DMS79 treated with DMSO at 0.1 percent for 48 hours (cell line): ENCODE measurements around the gene DMD.
"Not testable (repeated sequence)": the region's sequence is repeated elsewhere in the genome, so short reads cannot be mapped to it uniquely, and the experiment has no call there.

Source experiments
- DNase-seq: peaks from one replicate; lab custom pipeline; 2025; lab: John Stamatoyannopoulos, UW

The DMD gene

GRCh38 chrX:31429915-31430314 is 1781.4 kb downstream of the DMD start:
- no peak for DNase-seq

GRCh38 chrX:31423609-31424189 is 1787.7 kb downstream of the DMD start:
- DNase-seq: no peak

DNA sequence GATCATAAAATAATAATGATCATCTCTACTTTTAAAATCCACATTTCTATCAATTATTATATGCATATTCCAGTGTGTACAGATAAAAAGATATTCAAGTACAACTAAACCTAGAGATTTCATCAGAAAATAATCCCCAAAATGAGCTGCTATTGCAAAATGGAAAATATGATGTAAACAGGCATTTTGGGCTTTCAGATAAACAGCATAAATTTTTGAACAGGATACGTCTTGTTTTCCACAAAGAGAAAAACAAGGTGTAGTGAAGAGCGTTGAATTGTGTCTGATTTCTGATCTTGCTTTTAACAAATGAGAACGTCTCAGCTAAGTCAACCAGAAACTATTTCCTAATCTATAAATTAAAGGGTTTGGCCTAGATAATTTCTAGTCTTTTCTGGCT is 1789.9 kb downstream of the DMD start:
- no peak for DNase-seq

GRCh38 chrX:31420711-31421151 is 1790.6 kb downstream of the DMD start:
- DNase-seq: no peak

DNA sequence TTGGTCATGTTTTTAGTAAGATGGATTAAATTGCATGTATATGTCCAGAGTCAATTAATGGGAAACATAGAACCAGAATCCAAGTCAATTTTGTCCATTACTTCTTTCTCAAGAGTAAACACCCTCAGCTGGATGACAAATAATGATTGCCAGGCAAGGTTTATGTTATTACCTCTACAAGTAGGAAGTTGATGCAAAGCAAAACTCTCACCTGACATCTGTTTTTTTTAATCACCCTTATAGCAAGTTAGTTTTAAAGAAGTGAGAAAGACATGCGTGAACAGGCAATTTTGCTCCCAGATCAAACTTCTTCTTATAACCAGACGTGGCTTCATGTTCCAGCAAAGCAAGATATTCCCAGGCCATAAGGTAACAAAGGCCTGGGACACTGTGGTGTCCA is 1791.0 kb downstream of the DMD start:
- DNase-seq: no peak

- no peak for DNase-seq
These were observed 1814.2 kb downstream of the DMD start for GRCh38 chrX:31397119-31397518.

DNA sequence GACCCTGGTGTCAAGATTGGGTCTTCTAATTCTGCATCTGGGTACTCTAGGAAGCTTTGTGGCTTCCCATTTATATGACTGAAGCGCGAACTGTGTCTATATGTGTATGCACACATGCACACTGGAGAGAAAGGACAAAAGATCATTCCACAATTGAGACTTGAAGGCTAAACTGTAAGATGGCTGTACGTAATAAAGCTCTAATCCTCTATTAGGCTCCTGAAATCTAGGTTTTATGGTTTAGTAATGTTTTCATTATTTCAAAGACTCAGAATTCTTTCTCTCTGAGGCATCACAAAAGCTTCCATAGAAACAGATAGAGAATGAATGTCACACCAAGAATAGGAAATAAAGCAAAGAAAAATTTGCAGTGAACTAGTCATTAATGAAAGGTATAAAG is 1818.8 kb downstream of the DMD start:
- DNase-seq: no peak

DNA sequence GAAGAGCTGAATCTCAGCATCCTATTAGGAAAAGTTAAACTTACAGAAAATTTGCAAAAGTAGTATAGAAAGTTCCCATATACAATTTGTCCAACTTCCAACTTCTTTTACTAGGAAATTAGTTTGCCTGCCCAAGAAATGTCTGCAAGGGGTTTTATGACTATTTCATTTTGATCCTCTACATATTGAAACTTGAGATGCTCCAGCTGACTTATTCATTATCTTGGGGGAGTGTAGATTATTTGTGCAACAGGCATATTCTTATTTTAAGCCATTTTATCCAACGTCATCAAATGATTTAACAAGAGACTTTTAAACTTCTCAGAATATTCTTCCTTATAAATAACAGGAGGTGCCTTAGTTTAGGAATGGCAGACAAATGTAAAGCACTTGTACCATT is 1822.4 kb downstream of the DMD start:
- no peak for DNase-seq

GRCh38 chrX:31384471-31384870 is 1826.9 kb downstream of the DMD start:
- DNase-seq: no peak

GRCh38 chrX:31383991-31384390 is 1827.4 kb downstream of the DMD start:
- DNase-seq: no peak

GRCh38 chrX:31378973-31379372 is 1832.4 kb downstream of the DMD start:
- not testable (repeated sequence) for DNase-seq

GRCh38 chrX:31377821-31378220 is 1833.5 kb downstream of the DMD start:
- DNase-seq: not testable (repeated sequence)

DNA sequence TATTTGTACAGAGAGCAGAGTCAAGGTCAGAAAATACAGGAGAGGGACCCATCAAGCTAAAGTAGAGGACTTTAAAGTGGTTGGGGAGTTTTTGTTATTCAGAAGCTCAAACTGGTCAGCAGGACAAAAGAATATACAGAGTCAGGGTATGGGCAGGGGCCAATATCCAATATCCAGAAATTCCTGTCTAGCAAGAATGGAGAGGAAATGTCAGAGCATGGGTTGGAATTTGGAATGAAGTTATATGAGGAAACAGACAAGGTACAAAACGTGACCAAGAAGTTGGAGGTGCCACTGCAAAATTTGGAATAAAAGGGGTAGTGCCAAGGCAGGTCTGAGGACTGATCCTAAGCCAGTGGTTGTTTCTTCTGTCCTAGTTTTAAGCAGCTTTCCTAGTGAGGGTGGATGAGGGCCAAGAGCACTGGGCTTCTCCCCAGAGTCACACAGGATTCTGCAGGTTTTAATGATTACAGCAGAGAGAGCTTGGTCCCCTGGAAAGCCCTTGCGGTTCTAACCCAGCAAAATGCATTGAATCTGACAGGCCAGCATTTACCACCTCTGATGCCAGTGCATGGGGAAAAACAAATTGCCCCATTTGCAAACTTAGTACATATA is 1834.8 kb downstream of the DMD start:
- DNase-seq: no peak

DNA sequence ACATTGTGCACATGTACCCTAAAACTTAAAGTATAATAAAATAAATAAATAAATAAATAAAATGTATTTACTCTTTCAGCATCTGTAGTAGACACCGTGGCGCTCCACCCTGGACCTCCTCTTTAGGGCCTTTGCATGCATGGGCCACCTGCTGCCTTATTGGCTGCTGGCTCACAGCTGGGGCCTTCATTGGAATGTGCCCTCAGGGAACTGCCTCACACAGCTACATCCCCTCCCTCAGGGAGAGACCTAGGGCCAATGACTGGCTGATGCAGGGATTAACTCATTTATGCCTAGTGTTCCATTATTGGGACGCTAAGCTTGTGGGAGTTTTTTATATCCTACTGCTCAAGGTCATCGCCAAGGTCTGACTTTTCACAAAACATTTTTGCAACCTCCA is 1836.6 kb downstream of the DMD start:
- no peak for DNase-seq

DNA sequence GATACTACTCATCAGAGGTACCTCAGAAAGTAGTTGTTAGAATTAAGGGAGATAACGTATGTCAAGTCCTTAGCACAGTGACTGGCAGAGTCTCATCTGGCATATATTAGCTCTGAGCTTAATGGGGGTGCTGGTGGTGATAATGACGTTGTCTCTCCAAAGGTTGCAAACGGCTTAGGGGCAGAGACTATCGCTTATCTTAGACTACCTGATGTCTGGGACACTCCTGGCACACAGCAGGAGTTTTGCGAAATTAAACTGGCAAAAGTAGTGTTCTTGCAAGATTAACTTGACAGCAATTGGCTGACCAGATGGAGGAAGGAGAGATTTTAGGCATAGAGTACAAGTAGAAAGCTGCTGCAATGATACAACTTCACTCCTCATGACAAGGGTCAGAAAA is 1839.4 kb downstream of the DMD start:
- no peak for DNase-seq

DNA sequence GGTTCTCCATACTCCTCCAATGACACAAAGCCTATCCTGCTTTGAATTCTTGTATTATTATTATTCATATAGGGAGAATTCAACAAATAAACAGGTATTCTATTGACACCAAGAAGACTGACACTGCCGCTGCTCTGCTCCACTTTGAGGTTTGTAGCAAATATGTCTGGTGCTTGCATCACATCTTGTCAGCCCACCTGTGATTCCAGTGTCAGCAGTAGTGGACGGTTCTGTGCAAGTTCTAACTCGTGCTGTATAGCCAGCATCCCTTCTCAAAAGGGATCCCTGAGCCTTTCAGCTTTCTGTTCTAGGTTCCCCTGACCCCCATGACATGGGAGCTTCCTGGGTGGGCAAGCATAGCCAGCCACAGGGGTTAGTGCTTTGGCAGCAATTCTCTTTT is 1843.5 kb downstream of the DMD start:
- DNase-seq: no peak

DNA sequence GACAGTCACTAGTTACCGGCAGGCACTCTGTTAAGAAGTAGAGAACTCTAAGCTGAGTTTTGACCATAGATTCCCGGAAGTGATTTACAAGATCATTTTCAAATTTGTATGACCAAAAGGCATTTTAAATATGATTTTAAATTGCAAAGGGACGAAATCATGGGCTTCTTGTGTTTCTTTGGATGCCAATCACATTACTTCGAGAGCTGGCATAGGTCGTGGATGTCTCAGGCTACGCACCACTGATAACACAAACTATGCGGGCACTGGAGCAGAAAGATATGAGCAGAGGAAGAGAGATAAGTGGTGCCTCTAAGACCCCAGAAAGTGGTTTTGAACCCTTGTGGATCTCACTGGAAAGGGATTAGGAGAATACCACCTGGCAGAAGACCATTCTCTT is 1845.3 kb downstream of the DMD start:
- no peak for DNase-seq

GRCh38 chrX:31356275-31357212 is 1854.8 kb downstream of the DMD start:
- DNase-seq: no peak

DNA sequence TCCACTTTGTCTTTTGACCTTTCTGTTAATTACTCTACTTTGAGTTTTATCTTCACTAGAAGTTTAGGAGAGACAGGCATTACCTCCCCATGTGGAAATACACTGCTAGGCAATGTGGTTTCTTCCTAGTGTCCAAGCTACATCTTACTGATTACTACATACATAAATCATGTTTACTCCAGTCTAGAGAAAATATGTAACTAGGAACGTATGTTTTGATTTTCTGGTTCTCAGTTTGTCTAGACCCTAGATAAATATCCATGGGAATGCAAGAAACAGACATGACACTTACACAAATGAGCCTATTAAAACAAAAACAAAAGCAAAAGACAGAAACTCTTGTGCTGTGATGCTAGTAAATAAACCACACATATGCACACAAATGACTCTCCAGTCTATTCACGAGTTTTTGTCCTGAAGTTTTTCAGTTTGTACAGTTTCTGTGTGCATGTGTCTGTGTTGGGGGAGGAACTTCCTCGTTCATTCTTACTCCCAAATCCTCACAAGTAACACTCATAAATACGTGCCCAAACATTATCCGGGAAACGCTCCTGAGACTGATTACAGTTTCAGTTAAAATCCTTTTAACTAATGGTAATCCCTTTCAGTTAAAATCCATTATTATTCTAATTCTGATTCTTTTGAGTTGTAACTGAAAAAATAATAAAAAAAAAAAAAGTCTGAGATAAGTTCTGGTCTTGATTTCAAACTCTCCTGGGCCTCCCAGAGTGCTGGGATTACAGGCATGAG is 1856.0 kb downstream of the DMD start:
- DNase-seq: no peak

DNA sequence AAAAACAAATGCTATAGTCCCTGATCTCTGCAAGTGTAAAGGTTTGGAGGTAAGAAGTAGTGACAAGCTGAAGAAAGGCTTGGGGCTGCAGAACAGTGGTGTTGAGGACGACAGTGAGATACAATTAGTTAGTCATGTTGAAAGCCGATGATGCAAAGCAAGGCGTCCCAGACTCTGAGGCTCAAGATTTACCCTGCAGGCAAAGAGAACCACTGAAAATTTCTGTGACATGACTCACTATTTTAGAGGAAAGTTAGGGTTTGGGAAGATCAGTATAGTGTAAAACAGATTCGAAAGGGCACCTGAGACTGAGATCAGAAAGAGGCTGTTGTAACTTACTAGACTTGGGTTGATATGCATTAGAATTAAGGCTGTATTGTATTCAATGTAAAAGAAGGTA is 1858.3 kb downstream of the DMD start:
- DNase-seq: no peak

- DNase-seq: no peak
These were observed 1860.6 kb downstream of the DMD start for GRCh38 chrX:31350808-31351074.

GRCh38 chrX:31349515-31349914 is 1861.8 kb downstream of the DMD start:
- no peak for DNase-seq

- DNase-seq: no peak
These were observed 1870.8 kb downstream of the DMD start for GRCh38 chrX:31340587-31340986.
